H4 (cell line): ENCODE results near the gene BMP8A. TPM values are rescaled to one million over a fixed set of nuclear protein-coding genes. Genes with fewer than 3 reads are reported as not detected.

Source experiments
- DNase-seq: peaks from one replicate; pipeline ENCODE4 v3.0.0-alpha.2; 2015; ENCODE audit warnings: low spot score
- total RNA-seq: library from RNA; depleted of rRNA; stranded (reverse); fragments of >200 nt; shearing (Covaris generic); gene quantifications from 2 replicates; pipeline ENCODE4 v1.2.3, GENCODE V29; 2014; rRNA removed

BMP8A gene
- total RNA-seq, 1 experiment from 2014 or later, result not detected

DNA sequence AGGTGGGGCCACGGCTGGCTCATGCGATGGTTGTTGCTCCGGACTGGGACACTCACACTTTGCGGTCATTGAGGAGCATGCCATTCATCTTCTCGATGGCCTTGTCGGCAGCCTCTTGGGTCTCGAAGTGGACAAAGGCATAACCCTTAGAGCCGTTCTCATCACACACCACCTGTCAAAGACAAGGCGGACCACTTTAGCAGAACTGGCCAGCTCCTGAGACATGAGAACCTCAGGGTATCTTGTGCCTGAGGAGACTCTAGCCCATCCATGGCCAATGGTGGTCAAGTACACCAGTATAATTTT is 79.7 kb downstream of the BMP8A start:
- no peak for DNase-seq

DNA sequence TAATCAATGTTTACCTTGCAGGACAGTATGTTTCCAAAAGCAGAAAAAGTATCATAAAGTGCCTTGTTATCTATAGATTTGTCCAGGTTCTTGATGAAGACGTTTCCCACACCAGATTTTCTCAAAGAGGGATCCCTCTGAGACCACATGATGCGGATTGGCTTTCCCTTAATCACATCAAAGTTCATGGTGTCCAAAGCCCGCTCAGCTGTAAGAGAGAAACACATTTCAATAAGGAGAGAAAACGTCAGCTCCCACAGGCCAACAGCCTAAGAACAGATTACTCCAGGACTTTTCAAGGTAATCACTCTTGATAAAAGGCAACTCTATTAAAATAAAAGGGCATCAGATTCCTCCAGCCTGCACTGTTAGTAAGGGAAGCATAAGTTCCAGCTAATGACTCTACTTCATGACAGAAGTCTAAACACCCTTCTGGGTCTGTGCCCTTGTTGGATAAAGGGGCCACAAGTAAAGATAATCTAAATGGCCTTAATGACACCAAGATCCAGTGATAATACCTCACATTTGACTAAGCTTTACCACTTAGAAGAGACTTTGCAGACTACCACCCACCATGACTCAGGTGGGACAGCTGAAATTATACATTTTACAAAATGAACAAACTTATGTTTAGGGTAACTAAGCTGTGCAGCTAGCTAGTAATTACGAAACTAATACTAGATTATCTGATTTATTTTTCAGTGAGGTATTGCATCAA is 81.1 kb downstream of the BMP8A start:
- DNase-seq, result no peak

DNA sequence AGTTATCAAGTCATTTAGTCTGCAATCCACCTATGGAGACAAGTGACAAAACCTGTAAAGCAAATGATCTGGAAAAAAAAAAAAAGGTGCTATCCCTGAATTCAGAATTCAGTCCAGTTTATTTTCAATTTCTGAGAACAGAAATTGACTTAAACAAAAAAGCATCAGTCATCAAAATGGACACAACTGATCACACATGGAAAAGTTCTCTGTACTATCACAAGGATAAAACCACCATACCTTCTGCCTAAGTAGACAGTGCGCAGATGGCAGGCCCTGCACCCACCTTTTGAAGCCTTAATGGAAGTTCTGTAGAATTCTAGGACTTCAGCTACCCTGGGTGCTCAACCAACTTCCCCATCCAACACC is 81.6 kb downstream of the BMP8A start:
- DNase-seq, result no peak

DNA sequence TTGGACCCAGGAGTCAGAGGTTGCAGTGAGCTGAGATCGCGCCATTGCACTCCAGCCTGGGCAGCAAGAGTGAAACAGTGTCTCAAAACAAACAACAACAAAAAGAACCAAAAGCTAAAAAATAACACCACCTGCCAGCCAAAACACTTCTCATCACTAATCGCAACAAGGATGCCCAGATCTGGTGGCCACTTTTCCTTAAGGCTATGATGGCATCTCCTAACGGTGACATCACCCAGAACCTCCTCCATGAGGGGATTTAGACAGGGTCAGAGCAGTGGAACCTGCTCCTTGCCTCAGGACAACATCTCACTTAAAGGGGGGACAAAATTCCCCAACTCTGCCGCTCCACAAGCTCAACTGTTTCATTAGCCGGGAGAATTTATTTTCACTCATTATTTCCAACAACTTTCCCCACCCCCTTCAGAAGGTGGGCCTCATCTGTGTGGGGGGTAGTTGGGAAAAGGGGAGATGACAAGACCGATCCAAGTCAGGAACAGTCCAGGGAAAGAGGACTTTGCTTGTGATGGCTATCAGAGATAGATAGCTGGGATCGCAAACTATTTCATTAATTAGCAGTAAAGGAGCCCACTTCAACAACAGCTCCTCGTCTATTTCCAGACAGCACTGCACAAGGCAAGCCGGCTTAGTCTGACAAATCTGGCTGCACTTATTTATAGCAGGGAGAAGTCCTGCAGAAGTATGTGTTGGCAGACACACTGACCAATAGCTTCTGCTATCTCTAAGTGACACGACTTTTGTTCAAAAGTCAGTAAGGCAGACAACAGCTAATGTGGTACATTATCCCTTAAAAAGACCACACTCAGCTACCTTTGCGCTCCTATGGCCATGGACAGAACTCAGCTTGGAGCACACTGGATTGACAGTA is 82.5 kb downstream of the BMP8A start:
- DNase-seq, result no peak

DNA sequence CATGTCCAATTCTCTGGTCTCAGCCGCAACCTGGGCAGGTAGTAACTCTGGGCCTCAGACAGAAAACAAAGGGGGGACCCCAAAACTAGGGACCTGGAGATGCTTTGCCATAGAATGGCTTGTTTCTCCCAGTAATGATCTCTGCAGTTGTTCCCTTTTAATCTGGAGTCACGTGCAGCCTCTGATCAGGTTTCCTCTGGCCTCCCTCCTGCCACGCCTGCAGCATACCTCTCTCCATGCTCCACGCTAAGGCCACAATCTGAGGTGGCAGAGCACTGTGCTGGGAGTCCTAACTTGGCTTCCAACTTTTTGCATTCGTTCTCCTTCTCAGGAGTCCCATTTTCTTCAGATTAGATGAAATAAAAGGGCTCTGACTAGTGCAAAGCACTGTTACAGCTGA is 83.2 kb downstream of the BMP8A start:
- no peak for DNase-seq

Other genes starting within 250 kb of the BMP8A start
- gene PABPC4, start 85.2 kb downstream of the BMP8A start, total RNA-seq, result 80.9 and 88.9 TPM in 2 replicates
- gene HEYL, start 148.0 kb downstream of the BMP8A start, total RNA-seq, result not detected in 2 replicates
- 0.97 TPM in 1 of 2 replicates, not detected in the other for gene NT5C1A, start 180.5 kb downstream of the BMP8A start, total RNA-seq
- 0.46 and 0.74 TPM in 2 replicates for gene HPCAL4, start 199.8 kb downstream of the BMP8A start, total RNA-seq
- 43.7 and 49.4 TPM in 2 replicates for gene PPIE, start 247.2 kb downstream of the BMP8A start, total RNA-seq